GM23248 (cell line): ENCODE results near the gene RNLS.

Experiments
- EZH2 ChIP-seq: fragments of 200-600 bp; sonication (generic); IDR thresholded peaks from 2 replicates; pipeline ENCODE4 v1.6.1; 2018; ENCODE audit warnings: antibody characterized with exemption, mild to moderate bottlenecking; ENCODE audit not compliant: insufficient read depth, poor library complexity, severe bottlenecking
- EZH2phosphoT487 ChIP-seq: fragments of 200-600 bp; sonication (generic); IDR thresholded peaks from 2 replicates; pipeline ENCODE4 v1.6.1; 2018; ENCODE audit warnings: antibody characterized with exemption, moderate library complexity, mild to moderate bottlenecking, low read depth; ENCODE audit not compliant: insufficient read depth

DNA sequence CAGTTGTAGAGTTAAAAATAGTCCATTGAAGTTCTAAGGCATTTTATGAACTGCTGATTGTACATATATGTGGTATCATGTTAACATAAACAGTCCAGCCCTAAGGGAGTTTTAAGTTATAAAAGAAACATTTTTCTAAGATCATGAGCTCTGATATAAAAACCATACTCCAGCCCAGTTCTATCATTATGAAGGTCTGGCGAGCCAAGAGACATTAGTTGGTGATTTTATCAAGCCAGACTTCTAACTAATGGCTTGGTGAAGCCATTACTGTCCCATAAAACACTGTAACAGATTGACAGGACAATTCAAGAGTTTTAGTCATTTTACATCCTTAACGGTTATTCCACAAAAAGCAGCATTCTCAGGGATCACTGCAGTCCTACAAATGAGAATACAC is 221.6 kb downstream of the RNLS start:
- TF ChIP-seq EZH2phosphoT487 (no peak), EZH2 (no peak)
